ENCODE measurements around the gene ATP1A2. TPM values are rescaled to one million over a fixed set of nuclear protein-coding genes. Genes with fewer than 3 reads are reported as not detected.
"Not testable (repeated sequence)": the region's sequence is repeated elsewhere in the genome, so short reads cannot be mapped to it uniquely, and the experiment has no call there.

ATP1A2 gene
- total and polyA plus RNA-seq, 4 donors: 1.1 to 7.9 (median 3.1) TPM

DNA sequence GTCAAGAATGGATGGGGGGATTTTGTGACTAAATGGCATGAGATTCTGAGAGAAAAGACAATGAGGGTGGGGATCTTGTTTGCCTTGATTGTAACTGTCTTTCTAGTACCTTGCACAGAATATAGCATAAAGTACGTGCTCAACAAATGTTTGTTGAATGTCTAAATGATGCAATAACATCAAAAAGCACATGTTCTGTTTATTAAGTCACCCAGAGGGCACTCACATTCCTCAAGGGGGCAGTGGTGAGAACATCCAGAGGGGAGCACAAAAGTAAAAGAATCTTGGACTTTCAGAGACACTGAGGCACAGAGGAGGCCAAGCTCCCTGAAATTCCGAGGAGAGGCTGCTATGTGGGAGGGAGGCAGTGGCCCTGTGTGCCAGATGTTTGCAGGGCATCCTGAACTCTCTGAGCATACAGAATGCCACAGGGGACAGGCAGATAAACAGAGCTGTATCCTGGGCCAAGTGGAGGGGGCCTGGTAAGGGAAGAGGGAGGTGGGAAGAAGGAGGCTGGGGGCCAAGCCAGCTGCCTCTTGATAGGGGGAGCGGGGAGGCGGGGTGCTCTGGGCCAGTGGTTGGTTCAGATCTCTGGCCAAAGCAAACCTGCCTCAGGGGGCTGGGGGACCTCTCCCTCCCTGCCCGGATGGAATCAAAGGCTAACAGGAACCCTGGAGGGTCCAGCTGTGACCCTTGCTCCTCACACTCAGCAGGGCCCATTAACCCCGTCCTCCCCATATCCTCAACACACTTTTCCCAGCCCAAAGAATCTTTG lies 6.5 kb upstream of the ATP1A2 start:
- Histone ChIP-seq H3K36me3 (ENCODE audit: control insufficient read depth in 4 of 4, insufficient read depth in 4 of 4, low read length in 4 of 4) (no peaks in the 10 kb centered on the region), H3K4me1 (ENCODE audit: control insufficient read depth in 5 of 5, insufficient read depth in 5 of 5, low read length in 5 of 5) (peaks cover 0 to 20% (median 3%) of the 10 kb centered on the region in 5 donors), H3K27me3 (ENCODE audit: control insufficient read depth in 3 of 3, insufficient read depth in 3 of 3, low read length in 2 of 3) (no peaks in the 10 kb centered on the region), H3K9me3 (ENCODE audit: control insufficient read depth in 4 of 4, insufficient read depth in 3 of 4, low read length in 3 of 4) (no peaks in the 10 kb centered on the region), H3K4me3 (no peak overlapping the region), H3K9ac (ENCODE audit: insufficient read depth in 1 of 2, low read length in 2 of 2) (no peak overlapping the region), H3K27ac (ENCODE audit: low read depth in 1 of 2, low read length in 1 of 2) (no peak overlapping the region)
- DNase-seq (peak; percentile 60 to 78 (median 72)), ATAC-seq (ENCODE audit: insufficient read depth, low FRiP score) (no peak)
- 43 to 65% methylated on average over 6 of the region's 6 CpGs for WGBS, 2 donors
- TF ChIP-seq, protein P1, sequence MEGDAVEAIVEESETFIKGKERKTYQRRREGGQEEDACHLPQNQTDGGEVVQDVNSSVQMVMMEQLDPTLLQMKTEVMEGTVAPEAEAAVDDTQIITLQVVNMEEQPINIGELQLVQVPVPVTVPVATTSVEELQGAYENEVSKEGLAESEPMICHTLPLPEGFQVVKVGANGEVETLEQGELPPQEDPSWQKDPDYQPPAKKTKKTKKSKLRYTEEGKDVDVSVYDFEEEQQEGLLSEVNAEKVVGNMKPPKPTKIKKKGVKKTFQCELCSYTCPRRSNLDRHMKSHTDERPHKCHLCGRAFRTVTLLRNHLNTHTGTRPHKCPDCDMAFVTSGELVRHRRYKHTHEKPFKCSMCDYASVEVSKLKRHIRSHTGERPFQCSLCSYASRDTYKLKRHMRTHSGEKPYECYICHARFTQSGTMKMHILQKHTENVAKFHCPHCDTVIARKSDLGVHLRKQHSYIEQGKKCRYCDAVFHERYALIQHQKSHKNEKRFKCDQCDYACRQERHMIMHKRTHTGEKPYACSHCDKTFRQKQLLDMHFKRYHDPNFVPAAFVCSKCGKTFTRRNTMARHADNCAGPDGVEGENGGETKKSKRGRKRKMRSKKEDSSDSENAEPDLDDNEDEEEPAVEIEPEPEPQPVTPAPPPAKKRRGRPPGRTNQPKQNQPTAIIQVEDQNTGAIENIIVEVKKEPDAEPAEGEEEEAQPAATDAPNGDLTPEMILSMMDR (IDR thresholded peaks at IDR 0.05; ENCODE audit: control extremely low read depth, extremely low read depth): no peak

DNA sequence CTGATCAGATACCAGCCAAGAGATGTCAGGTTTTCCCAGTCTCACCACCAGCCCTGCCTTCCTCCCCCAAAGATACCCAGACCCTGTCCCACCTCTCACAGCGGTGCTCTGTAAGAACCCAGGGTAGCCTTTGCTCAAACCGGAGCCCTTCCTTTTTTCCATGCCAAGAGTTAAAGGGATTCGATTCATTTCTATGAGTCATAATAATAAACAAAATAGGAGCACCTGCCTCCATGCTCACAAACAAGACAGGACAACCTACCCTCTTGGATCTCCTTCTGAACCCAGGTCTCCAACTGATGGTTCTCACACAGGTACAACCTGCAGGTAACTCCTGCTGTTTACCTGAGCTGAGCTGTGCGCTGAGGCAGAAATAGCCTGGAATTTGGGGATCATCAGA lies 5.9 kb upstream of the ATP1A2 start:
- H3K27ac ChIP-seq (ENCODE audit: low read depth in 1 of 2, low read length in 1 of 2): no peak overlapping the region
- no peak overlapping the region for H3K9ac ChIP-seq (ENCODE audit: insufficient read depth in 1 of 2, low read length in 2 of 2)
- H3K4me3 ChIP-seq: no peak overlapping the region
- TF ChIP-seq, protein P1 (IDR thresholded peaks at IDR 0.05; ENCODE audit: control extremely low read depth, extremely low read depth): no peak
- no peaks in the 10 kb centered on the region for H3K9me3 ChIP-seq (ENCODE audit: control insufficient read depth in 4 of 4, insufficient read depth in 3 of 4, low read length in 3 of 4)
- peaks cover 0 to 15% (median 0%) of the 10 kb centered on the region in 5 donors for H3K4me1 ChIP-seq (ENCODE audit: control insufficient read depth in 5 of 5, insufficient read depth in 5 of 5, low read length in 5 of 5)
- ATAC-seq (ENCODE audit: insufficient read depth, low FRiP score) (no peak), DNase-seq (no peak)
- WGBS, 2 donors: 59 to 75% methylated on average over 4 of the region's 4 CpGs
- no peaks in the 10 kb centered on the region for H3K27me3 ChIP-seq (ENCODE audit: control insufficient read depth in 3 of 3, insufficient read depth in 3 of 3, low read length in 2 of 3)
- no peaks in the 10 kb centered on the region for H3K36me3 ChIP-seq (ENCODE audit: control insufficient read depth in 4 of 4, insufficient read depth in 4 of 4, low read length in 4 of 4)

DNA sequence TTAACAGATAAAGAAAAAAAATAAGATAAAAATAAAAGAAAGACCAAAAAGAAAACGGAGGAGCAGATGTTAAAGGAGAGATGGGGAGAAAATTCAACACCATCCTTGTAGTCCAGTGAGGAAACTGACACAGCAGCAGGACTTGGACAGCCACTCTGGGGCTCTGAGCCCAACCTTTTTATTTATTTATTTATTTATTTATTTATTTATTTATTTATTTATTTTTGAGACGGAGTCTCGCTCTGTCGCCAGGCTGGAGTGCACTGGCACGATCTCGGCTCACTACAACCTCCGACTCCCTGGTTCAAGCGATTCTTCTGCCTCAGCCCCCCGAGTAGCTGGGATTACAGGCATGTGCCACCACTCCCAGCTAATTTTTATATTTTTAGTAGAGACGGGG lies 4.1 kb upstream of the ATP1A2 start:
- H3K27me3 ChIP-seq (ENCODE audit: control insufficient read depth in 3 of 3, insufficient read depth in 3 of 3, low read length in 2 of 3); H3K9ac ChIP-seq (ENCODE audit: insufficient read depth in 1 of 2, low read length in 2 of 2); H3K27ac ChIP-seq (ENCODE audit: low read depth in 1 of 2, low read length in 1 of 2); H3K9me3 ChIP-seq (ENCODE audit: control insufficient read depth in 4 of 4, insufficient read depth in 3 of 4, low read length in 3 of 4); DNase-seq; ATAC-seq (ENCODE audit: insufficient read depth, low FRiP score); H3K36me3 ChIP-seq (ENCODE audit: control insufficient read depth in 4 of 4, insufficient read depth in 4 of 4, low read length in 4 of 4); H3K4me3 ChIP-seq: not testable (repeated sequence)
- H3K4me1 ChIP-seq (ENCODE audit: control insufficient read depth in 5 of 5, insufficient read depth in 5 of 5, low read length in 5 of 5): peaks cover 0 to 29% (median 0%) of the 10 kb centered on the region in 5 donors
- WGBS, 2 donors: 89 to 94% methylated on average over 10 of the region's 10 CpGs

DNA sequence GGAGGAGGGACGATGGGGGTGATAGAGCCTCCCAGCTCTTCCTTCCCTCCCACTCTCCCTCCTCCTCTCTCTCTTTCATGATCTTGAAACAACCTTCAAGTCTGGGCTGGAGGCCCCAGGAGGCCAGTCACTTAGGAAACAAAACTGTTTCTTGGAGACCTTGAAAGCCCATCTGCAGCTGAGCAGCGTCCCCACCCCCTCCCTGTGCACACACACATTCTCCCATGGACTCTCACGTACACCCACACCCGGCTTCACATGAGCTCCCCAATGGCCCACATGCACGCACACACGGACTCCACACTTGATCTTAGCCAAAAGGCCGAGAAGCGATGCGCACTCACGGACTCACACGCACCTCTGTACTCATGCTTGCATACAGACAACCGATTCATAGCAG lies 3.2 kb upstream of the ATP1A2 start:
- Histone ChIP-seq H3K27ac (ENCODE audit: low read depth in 1 of 2, low read length in 1 of 2) (no peak overlapping the region), H3K9me3 (ENCODE audit: control insufficient read depth in 4 of 4, insufficient read depth in 3 of 4, low read length in 3 of 4) (no peaks in the 10 kb centered on the region), H3K36me3 (ENCODE audit: control insufficient read depth in 4 of 4, insufficient read depth in 4 of 4, low read length in 4 of 4) (no peaks in the 10 kb centered on the region), H3K9ac (ENCODE audit: insufficient read depth in 1 of 2, low read length in 2 of 2) (peak overlapping the region in 1 of 2 donors; percentile 23), H3K27me3 (ENCODE audit: control insufficient read depth in 3 of 3, insufficient read depth in 3 of 3, low read length in 2 of 3) (peaks cover 0 to 2% (median 0%) of the 10 kb centered on the region in 3 donors), H3K4me1 (ENCODE audit: control insufficient read depth in 5 of 5, insufficient read depth in 5 of 5, low read length in 5 of 5) (peaks cover 0 to 37% (median 5%) of the 10 kb centered on the region in 5 donors), H3K4me3 (no peak overlapping the region)
- ATAC-seq (ENCODE audit: insufficient read depth, low FRiP score) (no peak), DNase-seq (peak in 1 of 3 donors; percentile 35)
- TF ChIP-seq, protein P1 (IDR thresholded peaks at IDR 0.05; ENCODE audit: control extremely low read depth, extremely low read depth): no peak
- 79 to 88% methylated on average over 11 to 12 of the region's 12 CpGs for WGBS, 2 donors

Data from lung (tissue), 12 donors.